HG03571 (cell line): Measurements from ENCODE around the gene PKP2.

Source experiments
- ATAC-seq: cut with Tn5 transposase; IDR thresholded peaks from one replicate; pipeline ENCODE4 v1.9.1; 2021; ENCODE audit not compliant: unreplicated experiment

PKP2 gene

DNA sequence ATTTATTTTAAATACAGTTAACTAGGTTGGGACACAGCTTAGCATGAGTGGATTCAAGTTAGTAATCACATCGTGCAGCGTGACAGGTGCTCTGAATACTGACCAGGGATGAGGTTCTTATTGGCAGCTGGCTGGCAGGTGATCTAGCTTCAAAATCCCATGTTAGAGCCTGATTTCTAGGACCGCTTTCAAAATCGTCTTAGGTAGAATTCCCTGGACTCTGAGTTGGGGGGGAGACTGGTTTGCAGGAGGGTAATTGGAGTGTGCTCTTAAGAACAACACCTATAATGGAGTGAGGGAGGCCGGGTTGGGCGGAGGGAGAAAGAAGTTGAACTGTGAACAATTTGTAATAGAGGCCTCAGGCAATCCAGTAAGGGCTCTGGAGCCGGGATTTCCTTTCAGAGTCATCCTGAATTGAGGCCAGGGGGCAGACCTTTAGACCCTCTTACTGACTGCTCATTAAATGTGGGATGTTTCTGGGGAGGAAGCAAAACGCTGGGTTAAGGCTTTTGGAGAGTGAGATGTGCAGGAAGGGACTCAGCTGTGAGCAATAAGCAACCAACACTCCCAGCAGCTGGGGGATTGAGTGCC lies 140.0 kb downstream of the PKP2 start:
- ATAC-seq, result no peak

DNA sequence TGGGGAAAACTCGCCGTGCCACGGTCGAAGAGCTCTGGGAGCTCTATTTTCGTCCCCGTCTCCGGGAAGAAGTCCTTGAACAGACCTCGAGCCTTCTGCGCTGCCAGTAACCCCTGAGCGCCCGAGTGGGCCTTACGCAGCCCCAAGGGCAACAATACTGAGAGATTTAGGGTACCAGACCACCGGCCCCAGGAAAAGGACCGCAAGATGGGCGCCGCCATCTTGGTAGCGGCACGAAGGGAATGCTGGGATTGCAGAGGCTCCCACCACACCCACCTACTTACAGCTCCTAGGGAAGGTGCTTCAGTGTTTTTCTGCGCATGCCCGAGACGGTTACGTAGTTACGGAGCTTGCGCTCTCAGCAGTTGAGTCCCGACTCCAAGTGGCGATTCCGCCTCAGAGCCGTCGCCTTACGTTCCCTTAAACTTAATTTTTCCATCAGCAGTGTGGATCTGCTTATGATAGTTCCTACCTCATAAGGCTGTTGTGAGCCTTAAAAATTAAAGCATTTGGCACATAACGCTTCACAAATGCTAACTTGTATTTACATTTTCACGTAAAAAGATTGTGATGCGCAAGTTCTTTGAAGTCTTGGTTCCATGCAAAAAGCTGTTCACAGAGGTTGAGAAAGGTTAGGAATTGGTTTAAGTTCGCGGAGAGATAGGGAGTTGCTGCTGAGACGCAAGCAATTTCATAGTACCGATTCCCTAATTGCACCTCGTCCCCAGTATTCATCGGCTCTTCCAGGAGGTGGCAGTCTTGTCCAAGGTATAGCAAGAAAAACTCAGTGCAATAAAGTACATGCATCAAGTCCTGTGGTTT lies 140.7 kb downstream of the PKP2 start, which contains the start of gene YARS2:
Gene YARS2, minus strand, starts transcription at position 244 of the 822 bp plus-strand sequence. Its CDS starts 23 bp downstream, at position 221.
- ATAC-seq, result peak; percentile 91

DNA sequence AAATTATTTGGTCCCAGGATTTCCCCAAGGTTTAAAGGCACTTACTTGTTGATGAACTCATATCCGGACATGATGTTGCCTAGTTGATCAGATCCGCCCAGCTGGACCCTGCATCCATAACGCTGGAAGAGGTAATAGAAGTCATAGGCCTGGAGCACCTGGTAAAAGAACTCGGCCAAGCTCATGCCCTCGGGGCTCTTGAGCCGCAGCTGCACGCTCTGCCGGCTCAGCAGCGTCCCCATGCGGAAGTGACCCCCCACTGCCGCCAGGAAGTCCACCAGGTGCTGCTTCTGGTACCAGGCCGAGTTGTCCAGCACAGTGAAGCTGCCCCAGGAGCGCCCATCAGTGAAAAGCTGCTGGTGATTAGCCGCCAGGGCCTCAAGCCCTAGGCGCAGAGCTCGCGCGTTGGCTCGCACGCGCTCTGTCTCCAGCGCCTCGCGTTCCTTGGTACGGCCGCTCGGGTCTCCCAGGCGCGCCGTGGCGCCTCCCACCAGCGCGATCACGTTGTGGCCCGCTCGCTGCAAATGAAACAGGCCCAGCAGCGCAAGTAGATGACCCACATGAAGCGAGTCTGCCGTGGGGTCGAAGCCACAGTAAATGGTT lies 141.4 kb downstream of the PKP2 start:
- peak; percentile 68 for ATAC-seq

DNA sequence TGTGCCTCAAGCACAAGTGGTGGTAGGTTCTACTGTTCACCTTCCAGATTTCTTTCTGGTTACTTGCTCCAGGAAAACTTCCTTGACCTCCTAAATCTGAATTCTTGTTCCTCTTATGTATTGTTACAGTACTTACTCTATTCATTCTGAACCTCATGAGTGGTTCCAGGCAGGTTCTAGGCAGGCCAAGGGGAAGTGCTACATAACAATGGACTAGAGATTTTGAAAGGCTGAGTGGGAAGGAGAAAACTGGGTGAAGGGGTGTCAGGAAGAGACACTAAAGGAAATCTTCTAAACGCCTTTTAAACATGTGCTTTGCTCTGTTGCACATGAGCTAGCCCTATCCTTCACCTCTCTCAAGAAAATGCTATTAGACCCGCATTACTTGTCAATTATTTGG lies 142.5 kb downstream of the PKP2 start:
- no peak for ATAC-seq

DNA sequence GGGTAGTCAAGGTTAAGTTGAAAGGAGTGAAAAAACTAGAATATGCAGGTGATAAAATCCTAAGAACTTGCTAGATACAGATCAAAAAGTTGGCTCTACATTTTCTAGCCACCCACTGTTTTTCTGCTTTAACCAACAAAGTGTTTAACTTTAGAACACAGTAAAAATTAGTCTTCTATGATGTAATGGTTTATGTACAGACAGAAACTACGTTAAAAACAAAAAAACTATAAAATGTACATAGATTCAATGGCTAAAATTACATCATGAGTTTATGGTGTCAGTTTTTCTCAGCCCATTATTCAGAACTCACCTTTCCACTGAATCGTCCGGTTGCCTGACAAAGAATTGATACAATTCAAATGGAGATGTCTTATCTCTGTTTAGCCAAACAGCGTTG lies 143.0 kb downstream of the PKP2 start:
- ATAC-seq, result no peak

DNA sequence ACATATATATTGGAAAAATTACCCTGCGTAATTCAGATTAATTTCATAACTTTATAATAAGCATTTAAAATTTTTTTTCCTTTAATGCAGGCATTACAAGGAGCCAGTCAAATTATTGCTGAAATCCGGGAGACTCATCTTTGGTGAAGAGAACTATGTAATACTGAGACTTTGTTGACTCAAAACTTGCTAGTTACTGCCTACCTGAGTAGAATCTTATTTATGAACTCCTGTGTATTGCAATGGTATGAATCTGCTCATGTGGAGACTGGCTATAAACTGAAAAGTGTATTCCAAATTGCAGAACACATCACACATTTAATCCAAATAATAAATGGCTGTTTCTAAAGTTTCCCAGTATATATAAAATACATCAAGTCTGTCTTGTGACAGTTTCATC lies 153.3 kb downstream of the PKP2 start:
- ATAC-seq, result no peak

DNA sequence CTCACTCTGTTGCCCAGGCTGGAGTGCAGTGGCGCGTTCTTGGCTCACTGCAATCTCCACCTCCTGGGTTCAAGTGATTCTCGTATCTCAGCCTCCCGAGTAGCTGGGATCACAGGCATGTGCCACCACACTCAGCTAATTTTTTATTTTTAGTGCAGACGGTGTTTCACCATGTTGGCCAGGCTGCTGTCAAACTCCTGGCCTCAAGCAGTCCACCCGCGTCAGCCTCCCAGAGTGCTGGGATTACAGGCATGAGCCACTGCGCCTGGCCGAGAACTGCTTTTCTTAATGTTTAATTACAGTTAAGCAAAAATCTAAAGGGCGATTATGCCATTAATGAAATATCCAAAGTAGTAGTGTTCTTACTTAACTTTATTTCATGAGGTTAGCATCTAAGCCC lies 154.4 kb downstream of the PKP2 start:
- no peak for ATAC-seq
